HG03575 (cell line): ENCODE data around the gene MED26.
"Not testable (repeated sequence)": the region's sequence is repeated elsewhere in the genome, so short reads cannot be mapped to it uniquely, and the experiment has no call there.

Source experiments
- ATAC-seq: cut with Tn5 transposase; IDR thresholded peaks from one replicate; pipeline ENCODE4 v1.9.1; 2021; ENCODE audit not compliant: unreplicated experiment, insufficient number of reproducible peaks, low FRiP score; ENCODE audit errors: extremely low read depth

MED26 gene

GRCh38 chr19:16562608-16563025 lies 65.4 kb downstream of the MED26 start:
- ATAC-seq = no peak

GRCh38 chr19:16561382-16561781 lies 66.6 kb downstream of the MED26 start:
- no peak for ATAC-seq

GRCh38 chr19:16559780-16560276 lies 68.2 kb downstream of the MED26 start:
- no peak for ATAC-seq

- ATAC-seq = no peak
Measured at GRCh38 chr19:16554776-16555175, 73.2 kb downstream of the MED26 start.

GRCh38 chr19:16551902-16552301 lies 76.1 kb downstream of the MED26 start:
- not testable (repeated sequence) for ATAC-seq

- ATAC-seq = no peak
Measured at GRCh38 chr19:16548956-16549355, 79.0 kb downstream of the MED26 start.

- no peak for ATAC-seq
Measured at GRCh38 chr19:16544473-16545231, 83.4 kb downstream of the MED26 start.

- ATAC-seq = not testable (repeated sequence)
Measured at GRCh38 chr19:16543734-16544133, 84.3 kb downstream of the MED26 start.

GRCh38 chr19:16542910-16543472 lies 85.0 kb downstream of the MED26 start:
- ATAC-seq = no peak

GRCh38 chr19:16542045-16542909 lies 85.7 kb downstream of the MED26 start, which contains the start of gene CHERP:
TSS of gene CHERP (minus strand) at chr19:16542437. CDS start at chr19:16542378, 59 bp downstream.
- no peak for ATAC-seq

- no peak for ATAC-seq
Measured at GRCh38 chr19:16541526-16542044, 86.4 kb downstream of the MED26 start.

- no peak for ATAC-seq
Measured at GRCh38 chr19:16540948-16541347, 87.1 kb downstream of the MED26 start.

- ATAC-seq = no peak
Measured at GRCh38 chr19:16537111-16537510, 90.9 kb downstream of the MED26 start.

- no peak for ATAC-seq
Measured at GRCh38 chr19:16536130-16536529, 91.9 kb downstream of the MED26 start.

- ATAC-seq = no peak
Measured at GRCh38 chr19:16535381-16535780, 92.6 kb downstream of the MED26 start.

GRCh38 chr19:16532440-16533234 lies 95.4 kb downstream of the MED26 start:
- no peak for ATAC-seq

GRCh38 chr19:16531380-16531669 lies 96.7 kb downstream of the MED26 start:
- no peak for ATAC-seq

- ATAC-seq = no peak
Measured at GRCh38 chr19:16530540-16531379, 97.2 kb downstream of the MED26 start.
